NCI-H2196 (cell line): ENCODE results near the gene C17orf50.

Source experiments
- DNase-seq: peaks from one replicate; lab custom pipeline; 2025; ENCODE audit not compliant: unreplicated experiment; lab: John Stamatoyannopoulos, UW

Gene C17orf50

DNA sequence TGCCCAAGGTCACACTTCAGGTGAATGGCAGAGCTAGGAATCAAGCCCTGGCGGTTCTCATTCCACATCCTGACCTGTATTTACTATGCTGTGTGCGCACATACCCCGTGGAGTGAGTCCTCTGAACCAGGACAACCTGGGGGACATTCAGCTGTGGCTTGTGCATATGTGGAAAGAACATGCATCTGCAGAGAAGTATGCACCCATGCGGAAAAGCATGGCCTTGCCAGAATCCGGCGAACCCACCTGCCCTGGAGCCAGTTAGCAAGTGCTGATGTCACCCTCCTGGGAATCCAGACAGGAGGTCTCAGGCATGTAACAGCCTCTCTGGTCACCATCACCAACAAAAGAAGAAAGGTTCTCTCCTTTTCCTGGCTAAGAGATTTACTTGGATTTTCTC lies 27.3 kb upstream of the C17orf50 start:
- DNase-seq: no peak

DNA sequence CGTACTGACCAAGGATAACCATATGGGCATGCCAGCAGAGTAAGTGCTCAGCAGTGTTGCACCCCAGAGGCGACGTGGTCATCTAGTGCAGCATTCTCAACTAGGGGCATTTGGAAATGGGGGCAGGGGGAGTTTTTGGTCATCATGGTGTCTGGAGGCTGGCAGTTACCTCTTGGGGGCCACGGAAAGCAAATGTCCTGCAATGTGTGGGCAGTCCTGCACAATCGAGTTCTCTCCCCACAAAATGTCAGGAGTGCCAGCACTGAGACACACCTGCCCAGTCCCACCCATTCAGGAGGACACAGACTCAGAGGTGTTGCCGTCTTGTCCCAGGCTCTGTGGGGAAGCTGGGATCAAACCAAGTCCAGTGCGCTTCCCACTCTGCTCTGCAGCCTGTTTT lies 26.3 kb upstream of the C17orf50 start:
- no peak for DNase-seq

- no peak for DNase-seq
Measured at GRCh38 chr17:35735036-35735805, 25.5 kb upstream of the C17orf50 start.

- DNase-seq: no peak
Measured at GRCh38 chr17:35736236-35736635, 24.5 kb upstream of the C17orf50 start.

DNA sequence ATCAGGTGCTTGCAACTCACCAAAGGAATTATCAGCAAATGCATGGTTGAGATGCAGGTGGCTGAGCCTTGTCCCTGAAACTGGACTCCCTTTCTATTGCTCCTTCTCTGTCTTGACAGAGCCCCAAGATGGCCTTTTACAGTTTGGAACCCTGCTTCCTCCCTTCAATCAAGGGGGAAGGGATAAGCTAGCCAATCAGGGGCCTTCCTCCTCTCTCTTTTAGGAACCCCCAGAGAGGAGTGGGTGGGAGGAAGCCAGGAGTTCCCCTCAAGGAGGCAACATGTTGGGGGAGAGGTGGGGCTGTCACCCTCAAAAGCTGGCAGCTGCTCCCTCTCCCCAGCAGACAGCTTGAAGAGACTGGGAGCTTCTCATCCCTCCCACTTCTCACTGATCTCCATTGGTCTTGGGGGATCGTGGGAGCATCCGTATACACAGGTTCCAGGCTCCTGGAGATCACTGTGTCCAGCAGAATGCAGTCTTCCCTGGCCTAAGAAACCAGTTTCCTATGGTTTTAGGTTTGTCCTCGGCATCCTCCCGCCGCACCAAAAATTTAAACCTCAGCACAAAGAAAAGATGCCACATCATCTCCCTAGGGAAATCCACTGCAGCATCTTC lies 22.1 kb upstream of the C17orf50 start:
- no peak for DNase-seq

DNA sequence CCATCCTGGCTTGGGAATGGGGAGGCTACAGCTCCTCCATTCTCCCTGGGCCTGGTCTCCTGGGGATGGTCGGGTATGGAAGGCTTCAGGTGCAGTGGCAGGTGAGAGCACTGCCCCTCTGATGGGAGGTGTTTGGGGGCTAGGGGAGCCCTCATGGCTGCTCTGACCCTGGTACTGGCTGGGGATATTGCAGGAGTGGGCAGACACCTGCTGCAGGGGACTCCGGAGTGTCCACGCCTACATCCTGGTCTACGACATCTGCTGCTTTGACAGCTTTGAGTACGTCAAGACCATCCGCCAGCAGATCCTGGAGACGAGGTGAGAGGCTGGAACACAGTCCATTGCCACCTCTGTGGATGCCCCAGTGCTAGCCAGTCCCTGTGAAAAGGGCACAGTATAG lies 20.5 kb upstream of the C17orf50 start:
- DNase-seq: no peak

DNA sequence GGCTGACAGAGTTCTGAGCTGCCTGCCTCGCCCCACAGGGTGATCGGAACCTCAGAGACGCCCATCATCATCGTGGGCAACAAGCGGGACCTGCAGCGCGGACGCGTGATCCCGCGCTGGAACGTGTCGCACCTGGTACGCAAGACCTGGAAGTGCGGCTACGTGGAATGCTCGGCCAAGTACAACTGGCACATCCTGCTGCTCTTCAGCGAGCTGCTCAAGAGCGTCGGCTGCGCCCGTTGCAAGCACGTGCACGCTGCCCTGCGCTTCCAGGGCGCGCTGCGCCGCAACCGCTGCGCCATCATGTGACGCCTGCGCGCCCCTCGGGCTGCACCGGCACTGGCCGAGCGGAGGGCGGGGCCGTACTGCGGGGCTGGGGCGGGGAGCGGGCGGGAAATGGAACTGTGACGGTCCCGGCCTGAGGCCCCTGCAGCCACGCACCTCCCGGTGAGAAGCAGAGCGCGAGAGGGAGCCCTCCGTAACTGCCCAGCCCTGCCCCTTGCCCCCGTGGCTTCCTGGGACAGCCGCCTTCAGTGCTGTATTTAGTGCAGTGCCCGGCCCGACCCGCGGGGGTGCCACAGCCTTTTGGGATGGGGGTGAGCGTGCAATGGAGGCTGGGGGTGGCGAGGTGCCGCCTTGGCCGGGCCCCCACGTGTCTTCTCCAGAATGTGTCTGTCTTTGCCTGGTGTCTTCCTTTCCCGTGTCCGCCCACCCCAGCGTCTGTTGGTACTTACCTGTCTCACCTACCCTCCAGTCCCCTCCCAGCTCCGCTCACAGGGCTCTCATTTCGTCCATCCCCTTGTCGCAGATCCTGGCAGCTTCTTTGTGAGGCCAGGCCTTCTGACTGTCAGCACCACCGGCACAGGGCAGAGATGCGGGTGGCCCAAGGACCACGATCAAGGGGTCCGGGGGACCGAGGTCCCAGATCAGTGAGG lies 19.4 kb upstream of the C17orf50 start:
- no peak for DNase-seq

GRCh38 chr17:35742496-35742895 lies 18.2 kb upstream of the C17orf50 start:
- DNase-seq: no peak

GRCh38 chr17:35742896-35743477 lies 17.7 kb upstream of the C17orf50 start:
- DNase-seq: no peak

DNA sequence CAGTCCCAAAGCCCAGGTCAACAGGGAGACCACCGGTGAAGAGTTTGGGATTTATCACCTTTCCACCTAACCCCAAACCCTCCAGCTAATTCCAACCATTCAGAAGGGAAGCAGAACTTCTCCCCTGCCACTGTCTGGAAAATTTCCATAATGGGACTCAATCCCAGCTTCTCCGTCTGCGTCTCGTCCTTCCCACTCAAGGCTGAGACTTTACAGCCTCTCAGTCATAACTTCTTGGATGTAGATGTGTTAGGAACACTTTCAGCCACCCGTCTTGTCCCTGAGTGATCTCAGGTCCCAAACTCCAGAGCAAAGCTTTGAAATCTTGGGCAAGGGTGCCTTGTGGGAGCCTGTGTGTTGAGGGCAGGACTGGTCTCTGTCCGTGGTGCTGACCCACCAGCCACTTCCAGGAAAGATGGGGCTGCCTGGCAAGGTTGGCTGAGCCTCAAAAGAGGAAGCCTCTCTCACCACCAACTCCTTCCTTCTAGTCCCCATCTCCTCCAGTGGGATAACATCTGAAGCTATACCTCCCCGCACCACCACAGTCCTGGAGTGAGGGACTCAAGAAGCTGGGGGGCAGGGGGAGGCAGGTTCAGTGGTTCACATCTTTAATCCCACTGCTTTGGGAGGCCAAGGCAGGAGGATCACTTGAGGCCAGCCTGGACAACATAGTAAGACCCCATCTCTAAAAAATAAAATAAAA lies 16.9 kb upstream of the C17orf50 start:
- no peak for DNase-seq

DNA sequence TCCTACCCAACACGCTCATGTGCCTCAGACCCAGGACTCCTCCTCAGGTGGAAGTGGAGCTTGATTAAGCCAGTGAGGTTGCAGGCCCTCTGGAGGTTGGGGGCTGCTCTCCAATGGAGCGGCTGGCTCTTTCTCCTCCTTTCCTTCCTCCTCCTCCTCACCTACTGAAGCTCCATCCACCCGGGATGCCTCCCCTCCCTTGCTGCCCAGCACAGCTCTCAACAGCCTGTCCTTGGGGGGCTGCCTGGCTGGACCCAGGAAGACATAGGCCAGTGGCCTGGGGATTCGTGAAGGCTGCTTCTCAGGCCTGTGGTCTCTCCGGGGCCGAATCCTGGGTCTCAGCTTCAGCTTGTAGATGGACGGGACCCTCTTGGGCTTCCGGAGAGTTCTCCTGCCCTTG lies 15.9 kb upstream of the C17orf50 start:
- DNase-seq: no peak

GRCh38 chr17:35745246-35745645 lies 15.4 kb upstream of the C17orf50 start:
- DNase-seq: no peak

- no peak for DNase-seq
Measured at GRCh38 chr17:35745749-35746320, 14.9 kb upstream of the C17orf50 start.

DNA sequence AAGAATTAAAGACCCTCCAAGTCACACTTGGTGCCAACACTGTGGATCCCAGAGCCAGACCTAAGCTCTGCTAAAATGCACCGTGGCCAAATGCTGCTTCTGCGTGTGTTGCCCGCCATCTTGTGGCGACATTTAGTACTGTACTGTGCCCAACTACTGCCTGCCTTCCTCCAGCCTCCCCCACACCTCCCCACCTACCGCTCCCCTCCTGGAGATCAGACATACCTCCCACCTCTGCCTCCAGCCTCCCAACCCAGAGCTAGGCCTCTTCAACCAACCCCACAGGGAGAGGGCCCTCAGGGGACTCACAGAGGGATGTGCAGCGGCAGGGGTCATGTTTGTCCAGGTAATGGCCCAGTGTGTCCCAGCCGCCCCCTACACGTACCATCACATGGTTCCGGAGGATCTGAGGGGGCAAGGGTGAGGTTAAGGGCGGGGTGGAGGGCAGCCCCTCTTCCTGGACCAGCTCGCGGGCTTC lies 13.1 kb upstream of the C17orf50 start:
- peak; percentile 62 for DNase-seq

GRCh38 chr17:35748341-35748841 lies 12.3 kb upstream of the C17orf50 start:
- DNase-seq: peak; percentile 38

- DNase-seq: no peak
Measured at GRCh38 chr17:35748979-35749378, 11.7 kb upstream of the C17orf50 start.

DNA sequence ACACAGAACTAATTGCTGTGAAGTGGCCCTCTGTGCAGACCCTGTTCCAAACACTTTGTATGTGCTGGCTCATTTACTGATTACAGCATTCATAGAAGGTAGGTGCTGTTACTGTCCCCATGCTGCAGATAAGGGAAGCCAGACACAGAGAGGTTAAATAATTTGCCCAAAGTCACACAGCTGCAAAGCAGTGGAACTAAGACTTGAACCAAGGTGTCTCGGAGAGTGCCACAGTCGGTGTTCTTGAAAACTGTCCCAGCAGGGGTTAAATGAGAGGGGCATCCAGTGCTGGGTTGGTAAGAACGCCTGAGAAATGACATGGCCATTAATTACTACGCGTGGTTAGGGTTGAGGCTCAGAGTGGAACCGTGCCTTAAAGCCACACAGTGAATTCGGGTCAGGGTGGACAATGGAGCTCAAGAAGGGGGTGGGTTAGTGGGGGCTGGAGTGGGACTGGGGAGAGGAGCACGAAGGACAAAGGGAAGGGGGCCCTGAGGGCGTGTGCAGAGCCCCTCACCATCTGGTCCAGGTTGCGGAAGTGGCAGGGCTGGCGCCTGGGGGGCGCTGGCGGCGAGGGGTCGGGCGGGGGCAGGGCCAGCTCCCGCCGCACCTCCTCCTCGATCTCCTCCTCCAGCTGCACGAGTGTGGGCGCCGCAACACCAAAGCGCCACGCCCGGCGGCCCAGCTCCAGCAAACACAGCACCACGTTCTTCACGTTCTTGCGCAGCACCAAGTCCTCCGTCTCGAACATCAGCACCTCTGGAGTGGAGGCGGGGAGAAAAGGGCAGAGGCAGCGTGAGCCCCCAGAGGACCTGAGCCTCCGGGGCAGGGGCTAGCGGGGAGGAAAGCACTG lies 10.9 kb upstream of the C17orf50 start:
- no peak for DNase-seq

DNA sequence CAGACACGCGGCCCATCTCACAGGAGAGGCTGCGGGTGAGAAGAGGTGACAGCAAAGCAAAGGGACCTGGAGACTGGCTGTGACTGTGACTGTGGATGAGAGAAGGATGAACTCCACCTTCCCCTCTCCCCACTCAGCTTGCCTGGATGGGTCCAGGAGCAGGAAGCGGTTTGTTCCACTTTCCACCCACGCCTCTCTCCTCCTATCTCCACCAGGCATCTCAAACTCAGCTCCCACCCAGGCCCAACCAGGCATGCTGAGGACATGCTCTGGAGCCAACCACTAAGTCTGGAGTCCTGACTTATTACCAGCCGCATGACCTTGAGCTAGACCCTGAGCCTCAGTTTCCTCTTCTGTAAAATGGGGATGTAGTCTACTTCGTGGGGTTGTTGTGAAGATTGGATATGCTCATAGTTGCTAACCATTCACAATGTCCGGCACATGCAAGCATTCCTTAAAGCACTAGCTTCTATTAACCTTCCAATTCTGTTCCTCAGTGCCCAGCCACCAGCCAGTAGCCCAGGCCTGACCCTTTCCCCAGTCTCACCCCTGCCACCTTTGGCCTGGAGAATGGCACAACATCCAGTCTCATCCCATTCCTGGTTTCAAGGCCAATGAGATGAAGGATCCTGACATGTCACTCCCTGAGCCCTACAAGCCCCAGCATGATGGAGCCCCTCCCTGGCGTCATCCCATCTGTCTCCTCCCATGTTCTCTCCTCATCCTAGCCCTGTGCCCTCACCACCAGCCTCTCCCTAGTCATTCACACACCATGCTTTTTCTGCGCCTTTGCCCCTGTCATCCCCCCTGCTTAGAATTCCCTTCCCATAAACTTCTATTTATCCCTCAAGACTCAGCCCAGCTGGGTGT lies 9.9 kb upstream of the C17orf50 start:
- no peak for DNase-seq
